GM12873 (cell line): Measurements from ENCODE around the gene RASSF1.

ENCODE experiments used
- TF ChIP-seq, protein P1 (sequence below): IDR thresholded peaks from 2 replicates; pipeline ENCODE4 v1.5.1; 2012; ENCODE audit warnings: low read depth, mild to moderate bottlenecking, moderate library complexity, low read length, control low read depth; ENCODE audit not compliant: insufficient read depth; ENCODE audit errors: missing control alignments

RASSF1 gene

DNA sequence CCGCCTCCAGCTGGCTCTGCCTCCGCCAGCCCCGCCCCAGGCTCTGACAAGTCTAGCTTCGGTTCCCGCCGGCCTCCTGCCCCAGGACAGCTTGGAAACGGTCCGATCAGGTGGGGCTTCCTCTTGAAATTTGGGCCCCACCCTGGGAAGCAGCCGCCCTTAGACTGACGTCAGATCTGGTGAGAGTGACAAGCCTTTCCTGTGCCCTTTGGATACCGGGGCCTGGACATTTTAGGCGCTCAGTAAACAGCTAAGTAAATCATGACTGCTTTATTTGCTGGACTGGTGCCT is 41.1 kb downstream of the RASSF1 start:
- TF ChIP-seq, protein P1, sequence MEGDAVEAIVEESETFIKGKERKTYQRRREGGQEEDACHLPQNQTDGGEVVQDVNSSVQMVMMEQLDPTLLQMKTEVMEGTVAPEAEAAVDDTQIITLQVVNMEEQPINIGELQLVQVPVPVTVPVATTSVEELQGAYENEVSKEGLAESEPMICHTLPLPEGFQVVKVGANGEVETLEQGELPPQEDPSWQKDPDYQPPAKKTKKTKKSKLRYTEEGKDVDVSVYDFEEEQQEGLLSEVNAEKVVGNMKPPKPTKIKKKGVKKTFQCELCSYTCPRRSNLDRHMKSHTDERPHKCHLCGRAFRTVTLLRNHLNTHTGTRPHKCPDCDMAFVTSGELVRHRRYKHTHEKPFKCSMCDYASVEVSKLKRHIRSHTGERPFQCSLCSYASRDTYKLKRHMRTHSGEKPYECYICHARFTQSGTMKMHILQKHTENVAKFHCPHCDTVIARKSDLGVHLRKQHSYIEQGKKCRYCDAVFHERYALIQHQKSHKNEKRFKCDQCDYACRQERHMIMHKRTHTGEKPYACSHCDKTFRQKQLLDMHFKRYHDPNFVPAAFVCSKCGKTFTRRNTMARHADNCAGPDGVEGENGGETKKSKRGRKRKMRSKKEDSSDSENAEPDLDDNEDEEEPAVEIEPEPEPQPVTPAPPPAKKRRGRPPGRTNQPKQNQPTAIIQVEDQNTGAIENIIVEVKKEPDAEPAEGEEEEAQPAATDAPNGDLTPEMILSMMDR: no peak

DNA sequence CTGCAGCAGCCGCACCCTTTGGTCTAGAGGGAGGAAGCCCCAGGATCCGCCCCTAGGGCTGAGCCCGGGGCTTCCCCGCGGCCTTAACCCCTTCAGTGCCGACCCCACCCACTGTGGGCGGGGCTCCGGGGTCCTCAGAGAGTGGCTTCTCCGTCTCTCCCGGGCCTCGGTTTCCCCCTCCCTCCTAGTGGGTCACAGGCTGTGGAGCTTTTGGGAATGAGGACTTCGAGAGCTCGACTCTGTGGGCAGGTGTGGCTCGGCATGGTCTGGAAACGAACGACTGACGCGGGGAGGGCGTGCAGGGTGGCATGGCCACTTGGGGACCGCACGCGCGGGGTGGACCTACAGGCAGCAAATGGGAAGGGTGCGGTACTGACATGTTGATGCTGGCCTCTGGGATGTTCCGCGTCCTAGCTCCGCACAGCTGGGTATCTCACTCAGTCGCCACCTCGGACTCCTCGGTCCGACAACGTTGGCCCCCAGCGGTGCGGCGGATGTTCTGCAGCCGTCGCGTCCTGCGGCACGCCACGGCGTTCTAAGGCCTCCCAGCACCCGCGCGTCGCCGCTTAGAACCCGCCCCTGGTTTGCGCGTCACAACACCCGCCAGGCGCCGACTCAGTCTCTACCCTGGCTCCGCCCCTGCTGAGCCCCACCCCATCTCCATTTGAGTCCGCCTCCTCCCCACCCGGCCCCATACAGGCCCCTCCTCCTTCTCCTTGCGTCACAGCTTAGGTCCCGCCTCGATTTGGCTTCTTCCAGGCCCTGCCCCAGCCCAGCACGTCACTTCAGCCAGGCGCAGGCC is 41.6 kb downstream of the RASSF1 start, which contains the start of the genes HYAL3 and NAA80:
HYAL3 (minus strand) TSS at position 570 of the 802 bp plus-strand sequence. CDS start 3,803 bp downstream, outside the sequence.
NAA80 (minus strand) TSS at position 570 of the 802 bp plus-strand sequence. CDS start 1,942 bp downstream, outside the sequence.
- TF ChIP-seq, protein P1: peak; percentile 61

DNA sequence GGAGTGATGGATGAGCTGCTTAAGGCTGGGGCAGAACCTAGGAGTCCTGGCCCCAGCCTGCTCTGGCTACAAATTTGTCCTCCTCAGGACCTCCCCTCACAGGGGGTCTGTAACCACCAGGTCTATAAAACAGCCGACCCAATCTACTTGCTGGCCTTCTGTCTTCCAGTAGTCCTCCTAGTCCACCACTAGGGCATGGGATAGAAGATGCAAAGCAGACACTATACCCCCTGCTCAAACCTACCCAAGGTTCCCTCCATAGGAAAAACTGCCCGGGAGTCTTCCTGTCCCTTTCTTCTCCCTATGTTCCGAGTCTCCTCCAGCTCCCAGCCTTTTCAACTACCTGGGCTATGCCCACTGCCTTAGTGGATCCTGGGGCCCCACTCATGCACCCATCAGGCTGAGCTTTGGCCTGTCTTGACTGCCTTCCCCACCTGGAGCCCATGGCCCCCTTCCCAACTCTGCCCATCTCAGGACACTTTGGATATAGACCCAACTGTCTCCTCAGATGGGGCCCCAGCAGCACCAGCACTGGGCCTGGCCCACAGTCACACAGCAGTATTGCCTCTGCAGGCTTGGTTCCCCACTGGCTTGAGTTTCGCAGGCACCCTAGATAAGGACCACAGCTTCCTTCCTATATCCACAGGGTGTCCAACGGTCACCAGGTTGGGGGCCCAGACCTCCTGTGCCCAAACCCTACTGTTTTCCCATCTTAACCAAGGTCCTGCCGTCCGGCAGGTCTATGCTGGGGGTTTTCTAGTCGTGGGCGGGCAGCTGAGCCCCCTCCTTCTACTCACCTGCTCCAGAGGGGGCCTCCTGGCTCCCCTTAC is 42.5 kb downstream of the RASSF1 start:
- TF ChIP-seq, protein P1: no peak

DNA sequence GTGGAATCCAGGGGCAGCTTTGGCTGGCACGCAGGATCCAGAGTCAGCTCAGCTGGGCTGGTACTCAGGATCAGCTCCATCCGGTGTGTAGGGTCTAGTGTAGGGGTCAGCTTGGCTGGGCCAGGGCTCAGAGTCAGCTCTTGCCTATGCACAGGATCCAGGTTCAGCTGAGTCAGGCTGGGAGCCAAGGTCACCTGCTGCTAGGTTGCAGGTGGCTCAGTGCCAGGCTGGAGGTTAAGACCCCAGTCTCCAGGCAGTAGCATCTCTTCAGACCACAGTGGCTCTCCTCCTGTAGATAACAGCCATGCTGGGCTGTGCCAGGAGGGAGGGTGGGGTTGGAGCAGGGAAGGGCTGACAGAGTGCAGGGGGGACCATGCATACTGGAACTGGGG is 43.3 kb downstream of the RASSF1 start:
- TF ChIP-seq, protein P1: no peak

DNA sequence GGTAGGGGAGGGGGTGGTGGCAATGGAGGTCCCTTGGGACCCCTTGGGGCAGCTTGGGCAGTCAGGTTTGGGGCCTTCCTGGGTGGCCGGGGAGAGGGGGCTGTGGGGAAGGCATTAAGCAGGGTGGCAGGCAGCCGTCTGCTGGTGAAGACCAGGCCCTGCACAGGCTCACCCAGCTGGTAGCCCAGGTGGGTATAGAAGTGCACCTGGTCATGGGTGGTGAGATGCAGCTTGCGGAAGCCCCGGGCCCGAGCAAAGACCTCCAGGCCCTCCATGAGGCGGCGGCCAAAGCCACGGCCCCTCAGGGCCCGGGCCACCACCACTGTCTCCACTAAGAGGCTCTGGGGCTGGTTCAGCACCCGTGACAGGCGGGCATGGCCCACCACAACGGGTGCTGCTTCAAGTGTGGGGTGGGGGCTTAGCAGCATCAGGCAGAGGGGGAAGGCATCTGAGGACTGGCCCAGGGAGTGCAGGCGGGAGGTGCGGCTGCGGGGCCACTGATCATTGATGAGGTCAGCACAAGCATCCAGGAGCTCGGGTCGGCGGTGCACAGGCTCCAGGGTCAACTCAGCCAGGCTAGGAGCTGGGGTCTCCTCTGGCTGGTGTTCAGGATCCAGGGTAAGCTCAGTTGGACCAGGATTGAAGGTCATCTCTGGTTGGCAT is 43.8 kb downstream of the RASSF1 start:
- TF ChIP-seq, protein P1: no peak

DNA sequence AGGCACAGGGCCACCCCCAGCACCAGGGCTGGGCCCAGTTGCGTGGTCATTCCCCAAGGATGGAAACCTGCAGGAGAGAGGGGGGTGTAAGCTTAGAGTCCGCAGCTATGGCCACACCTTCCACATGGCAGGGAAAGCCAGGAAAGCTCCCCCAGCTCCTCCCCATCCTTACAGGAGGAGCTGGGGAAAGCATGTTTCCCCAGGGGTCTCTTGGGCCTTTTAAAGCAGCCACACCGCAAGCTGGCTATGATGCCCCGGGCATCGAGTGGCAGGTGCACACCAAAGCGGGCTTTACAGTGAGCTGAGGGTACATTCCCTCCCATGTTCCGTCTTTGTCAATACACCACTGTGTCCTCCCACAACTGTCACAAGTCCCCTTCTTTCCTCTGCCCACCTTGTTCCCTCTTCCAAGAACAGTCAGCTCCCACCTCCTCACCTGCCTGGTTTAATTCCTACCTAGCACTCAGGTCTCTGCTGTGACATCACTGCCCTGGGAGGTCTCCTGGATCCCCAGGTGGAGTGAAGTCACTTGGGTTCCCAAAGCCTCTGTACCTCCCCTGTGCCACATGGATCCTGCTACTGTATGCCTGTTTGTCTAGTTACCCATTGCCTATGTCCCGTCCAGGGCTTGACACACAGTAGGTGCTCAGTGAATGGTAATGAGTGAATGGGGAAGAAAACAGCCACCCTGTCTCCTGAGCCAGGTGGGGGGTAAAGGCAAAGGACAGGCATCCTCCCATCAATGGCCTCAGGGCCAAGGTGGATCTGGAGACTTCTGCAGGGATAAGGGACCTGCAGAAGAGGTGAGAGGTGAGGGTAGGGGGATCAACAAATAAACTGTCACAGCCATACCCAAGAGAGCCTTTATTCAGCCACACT is 44.8 kb downstream of the RASSF1 start:
- TF ChIP-seq, protein P1: no peak
